Dermis microvascular lymphatic vessel endothelial cell (primary cell): ENCODE results near the gene LELP1. TPM values are rescaled to one million over a fixed set of nuclear protein-coding genes. Genes with fewer than 3 reads are reported as not detected.
"Not testable (repeated sequence)": the region's sequence is repeated elsewhere in the genome, so short reads cannot be mapped to it uniquely, and the experiment has no call there.

ENCODE experiments used
- DNase-seq, 2 donors: peaks; one replicate each; pipeline versions ENCODE4 v3.0.0 to v3.0.0-alpha.2; 2010; ENCODE audit warnings: low read depth in 2 of 2
- total RNA-seq: library from RNA; depleted of rRNA; stranded (reverse); fragments of >200 nt; gene quantifications from 2 replicates; pipeline ENCODE4 v1.2.1, GENCODE V29; 2014

LELP1 gene
- not detected in 2 replicates for total RNA-seq

- no peak for DNase-seq
These were observed at the start of gene LELP1 for GRCh38 chr1:153203130-153203529. Gene LELP1 (plus strand): TSS chr1:153203430. CDS start chr1:153204708, 1,278 bp downstream.

- no peak for DNase-seq
These were observed 47.7 kb upstream of the LELP1 start for GRCh38 chr1:153155541-153155940.

- no peak for DNase-seq
These were observed 34.5 kb upstream of the LELP1 start for GRCh38 chr1:153168686-153169085.

- no peak for DNase-seq
These were observed 28.6 kb upstream of the LELP1 start for GRCh38 chr1:153174624-153175023.

- no peak for DNase-seq
These were observed 24.3 kb upstream of the LELP1 start for GRCh38 chr1:153178922-153179321.

GRCh38 chr1:153180556-153180955 is 22.7 kb upstream of the LELP1 start:
- no peak for DNase-seq

GRCh38 chr1:153188301-153188700 is 14.9 kb upstream of the LELP1 start:
- not testable (repeated sequence) for DNase-seq

- no peak for DNase-seq
These were observed 12.9 kb upstream of the LELP1 start for GRCh38 chr1:153190373-153190772.

- no peak for DNase-seq
These were observed 10.5 kb upstream of the LELP1 start for GRCh38 chr1:153192697-153193096.

- no peak for DNase-seq
These were observed 8.7 kb upstream of the LELP1 start for GRCh38 chr1:153194331-153195050.

GRCh38 chr1:153195216-153195615 is 8.0 kb upstream of the LELP1 start:
- no peak for DNase-seq

- DNase-seq = no peak
These were observed 1.2 kb upstream of the LELP1 start for GRCh38 chr1:153202006-153202405.

- DNase-seq = no peak
These were observed 3.4 kb downstream of the LELP1 start for GRCh38 chr1:153206631-153207030.

- no peak for DNase-seq
These were observed 7.0 kb downstream of the LELP1 start for GRCh38 chr1:153210206-153210605.

GRCh38 chr1:153212201-153212600 is 9.0 kb downstream of the LELP1 start:
- DNase-seq = no peak

- DNase-seq = no peak
These were observed 10.3 kb downstream of the LELP1 start for GRCh38 chr1:153213519-153213918.

- no peak for DNase-seq
These were observed 14.0 kb downstream of the LELP1 start, which contains the start of gene PRR9 for GRCh38 chr1:153217212-153217611. Gene PRR9 (plus strand): TSS chr1:153217584. CDS start chr1:153218145, 561 bp downstream.

GRCh38 chr1:153217744-153218416 is 14.7 kb downstream of the LELP1 start:
- no peak for DNase-seq

- no peak for DNase-seq
These were observed 17.5 kb downstream of the LELP1 start for GRCh38 chr1:153220606-153221303.

GRCh38 chr1:153223040-153223891 is 20.0 kb downstream of the LELP1 start:
- peak; percentile 12 to 47 for DNase-seq

GRCh38 chr1:153227810-153228209 is 24.6 kb downstream of the LELP1 start:
- DNase-seq = no peak
